ENCODE data around the gene INTS12.

GRCh38 chr4:105707782-105708180, 708 bp downstream of the INTS12 start:
- TF ChIP-seq FOXM1 (IDR thresholded peaks at IDR 0.05; ENCODE audit: borderline replicate concordance, low read depth) (no peak), ZBTB7A (IDR thresholded peaks at IDR 0.05; ENCODE audit: low read depth) (0 out of 2 replicates have a peak, but pooled peaks have one; percentile 7), EP300 (IDR thresholded peaks at IDR 0.05; ENCODE audit: borderline replicate concordance) (no peak), REST (IDR thresholded peaks at IDR 0.05; ENCODE audit: low read depth) (no peak), RAD21 (IDR thresholded peaks at IDR 0.05; ENCODE audit: low read depth) (no peak), CEBPB (IDR thresholded peaks at IDR 0.05) (no peak), NFIC (IDR thresholded peaks at IDR 0.05) (no peak), CREB1 (IDR thresholded peaks at IDR 0.05; ENCODE audit: low read depth) (no peak), YY1 (IDR thresholded peaks at IDR 0.05; ENCODE audit: low read depth) (no peak), TAF1 (IDR thresholded peaks at IDR 0.05; ENCODE audit: low read depth) (no peak), TEAD4 (IDR thresholded peaks at IDR 0.05) (no peak)
- TF ChIP-seq, protein P1, sequence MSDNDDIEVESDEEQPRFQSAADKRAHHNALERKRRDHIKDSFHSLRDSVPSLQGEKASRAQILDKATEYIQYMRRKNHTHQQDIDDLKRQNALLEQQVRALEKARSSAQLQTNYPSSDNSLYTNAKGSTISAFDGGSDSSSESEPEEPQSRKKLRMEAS (IDR thresholded peaks at IDR 0.05), result no peak; the same call in 1 of the 2 replicates

Measured in Ishikawa (cell line).